ENCODE results near the gene TTLL11. TPM values are rescaled to one million over a fixed set of nuclear protein-coding genes. Genes with fewer than 3 reads are reported as not detected.
"Not testable (repeated sequence)": the region's sequence is repeated elsewhere in the genome, so short reads cannot be mapped to it uniquely, and the experiment has no call there.

TTLL11 gene
- total and polyA plus RNA-seq, 4 donors, result 12.3 to 21.1 (median 19.1) TPM

GRCh38 chr9:121987314-121987713 lies 105.8 kb downstream of the TTLL11 start:
- DNase-seq (ENCODE audit: low read depth in 4 of 6, low spot score in 6 of 6), result no peak
- H3K4me3 ChIP-seq (ENCODE audit: low read depth, low read length), result no peak overlapping the region
- H3K27me3 ChIP-seq (ENCODE audit: control insufficient read depth, insufficient read depth, low read length), result no peaks in the 10 kb centered on the region
- 93% methylated on average over 6 of the region's 7 CpGs for WGBS (ENCODE audit: insufficient coverage)
- H3K27ac ChIP-seq (ENCODE audit: low read depth, low read length), result no peak overlapping the region
- peaks cover 6% of the 10 kb centered on the region for H3K4me1 ChIP-seq (ENCODE audit: control insufficient read depth, insufficient read depth, low read length)
- no peaks in the 10 kb centered on the region for H3K9me3 ChIP-seq (ENCODE audit: control insufficient read depth, insufficient read depth, low read length)
- H3K36me3 ChIP-seq (ENCODE audit: control insufficient read depth, insufficient read depth, low read length), result peaks cover 17% of the 10 kb centered on the region

- H3K27ac ChIP-seq (ENCODE audit: low read depth, low read length), result no peak overlapping the region
- H3K27me3 ChIP-seq (ENCODE audit: control insufficient read depth, insufficient read depth, low read length), result no peaks in the 10 kb centered on the region
- WGBS (ENCODE audit: insufficient coverage), result 85% methylated on average over 10 of the region's 14 CpGs
- H3K4me1 ChIP-seq (ENCODE audit: control insufficient read depth, insufficient read depth, low read length), result peaks cover 6% of the 10 kb centered on the region
- H3K36me3 ChIP-seq (ENCODE audit: control insufficient read depth, insufficient read depth, low read length), result peaks cover 17% of the 10 kb centered on the region
- H3K4me3 ChIP-seq (ENCODE audit: low read depth, low read length), result no peak overlapping the region
- H3K9me3 ChIP-seq (ENCODE audit: control insufficient read depth, insufficient read depth, low read length), result peaks cover 2% of the 10 kb centered on the region
- no peak for DNase-seq (ENCODE audit: low read depth in 4 of 6, low spot score in 6 of 6)
Observed at GRCh38 chr9:121985792-121986494, 107.2 kb downstream of the TTLL11 start.

- peaks cover 6% of the 10 kb centered on the region for H3K4me1 ChIP-seq (ENCODE audit: control insufficient read depth, insufficient read depth, low read length)
- WGBS (ENCODE audit: insufficient coverage), result 68% methylated on average over 3 of the region's 7 CpGs
- peaks cover 2% of the 10 kb centered on the region for H3K9me3 ChIP-seq (ENCODE audit: control insufficient read depth, insufficient read depth, low read length)
- H3K27me3 ChIP-seq (ENCODE audit: control insufficient read depth, insufficient read depth, low read length), result no peaks in the 10 kb centered on the region
- H3K27ac ChIP-seq (ENCODE audit: low read depth, low read length), result no peak overlapping the region
- H3K36me3 ChIP-seq (ENCODE audit: control insufficient read depth, insufficient read depth, low read length), result peaks cover 17% of the 10 kb centered on the region
- DNase-seq (ENCODE audit: low read depth in 4 of 6, low spot score in 6 of 6), result peak in 1 of 6 donors; percentile 34
- no peak overlapping the region for H3K4me3 ChIP-seq (ENCODE audit: low read depth, low read length)
Observed at GRCh38 chr9:121984726-121985402, 108.2 kb downstream of the TTLL11 start.

GRCh38 chr9:121983736-121984135 lies 109.4 kb downstream of the TTLL11 start:
- Histone ChIP-seq H3K27ac (ENCODE audit: low read depth, low read length) (no peak overlapping the region), H3K4me1 (ENCODE audit: control insufficient read depth, insufficient read depth, low read length) (peaks cover 6% of the 10 kb centered on the region), H3K27me3 (ENCODE audit: control insufficient read depth, insufficient read depth, low read length) (no peaks in the 10 kb centered on the region), H3K9me3 (ENCODE audit: control insufficient read depth, insufficient read depth, low read length) (peaks cover 2% of the 10 kb centered on the region), H3K4me3 (ENCODE audit: low read depth, low read length) (no peak overlapping the region), H3K36me3 (ENCODE audit: control insufficient read depth, insufficient read depth, low read length) (peaks cover 17% of the 10 kb centered on the region)
- 78% methylated on average over 2 of the region's 2 CpGs for WGBS (ENCODE audit: insufficient coverage)
- DNase-seq (ENCODE audit: low read depth in 4 of 6, low spot score in 6 of 6), result no peak

GRCh38 chr9:121981118-121981883 lies 111.8 kb downstream of the TTLL11 start:
- H3K27ac ChIP-seq (ENCODE audit: low read depth, low read length), result no peak overlapping the region
- 82% methylated on average over 4 of the region's 5 CpGs for WGBS (ENCODE audit: insufficient coverage)
- H3K36me3 ChIP-seq (ENCODE audit: control insufficient read depth, insufficient read depth, low read length), result peaks cover 6% of the 10 kb centered on the region
- DNase-seq (ENCODE audit: low read depth in 4 of 6, low spot score in 6 of 6), result no peak
- no peaks in the 10 kb centered on the region for H3K27me3 ChIP-seq (ENCODE audit: control insufficient read depth, insufficient read depth, low read length)
- H3K4me3 ChIP-seq (ENCODE audit: low read depth, low read length), result no peak overlapping the region
- no peaks in the 10 kb centered on the region for H3K4me1 ChIP-seq (ENCODE audit: control insufficient read depth, insufficient read depth, low read length)
- H3K9me3 ChIP-seq (ENCODE audit: control insufficient read depth, insufficient read depth, low read length), result peaks cover 2% of the 10 kb centered on the region

- H3K27ac ChIP-seq (ENCODE audit: low read depth, low read length); H3K27me3 ChIP-seq (ENCODE audit: control insufficient read depth, insufficient read depth, low read length); H3K36me3 ChIP-seq (ENCODE audit: control insufficient read depth, insufficient read depth, low read length); DNase-seq (ENCODE audit: low read depth in 4 of 6, low spot score in 6 of 6); H3K4me1 ChIP-seq (ENCODE audit: control insufficient read depth, insufficient read depth, low read length); H3K9me3 ChIP-seq (ENCODE audit: control insufficient read depth, insufficient read depth, low read length); H3K4me3 ChIP-seq (ENCODE audit: low read depth, low read length): not testable (repeated sequence)
- WGBS (ENCODE audit: insufficient coverage), result no CpG with 5 or more reads among the region's 1 CpG
Observed at GRCh38 chr9:121980665-121981064, 112.4 kb downstream of the TTLL11 start.

GRCh38 chr9:121979736-121980135 lies 113.4 kb downstream of the TTLL11 start:
- no peak overlapping the region for H3K27ac ChIP-seq (ENCODE audit: low read depth, low read length)
- no peaks in the 10 kb centered on the region for H3K4me1 ChIP-seq (ENCODE audit: control insufficient read depth, insufficient read depth, low read length)
- no peak overlapping the region for H3K4me3 ChIP-seq (ENCODE audit: low read depth, low read length)
- H3K27me3 ChIP-seq (ENCODE audit: control insufficient read depth, insufficient read depth, low read length), result no peaks in the 10 kb centered on the region
- H3K36me3 ChIP-seq (ENCODE audit: control insufficient read depth, insufficient read depth, low read length), result no peaks in the 10 kb centered on the region
- H3K9me3 ChIP-seq (ENCODE audit: control insufficient read depth, insufficient read depth, low read length), result peaks cover 2% of the 10 kb centered on the region
- DNase-seq (ENCODE audit: low read depth in 4 of 6, low spot score in 6 of 6), result no peak
- WGBS (ENCODE audit: insufficient coverage), result 75% methylated on average over 1 of the region's 1 CpG

GRCh38 chr9:121976751-121977150 lies 116.4 kb downstream of the TTLL11 start:
- Histone ChIP-seq H3K4me3 (ENCODE audit: low read depth, low read length) (no peak overlapping the region), H3K36me3 (ENCODE audit: control insufficient read depth, insufficient read depth, low read length) (no peaks in the 10 kb centered on the region), H3K27ac (ENCODE audit: low read depth, low read length) (no peak overlapping the region), H3K9me3 (ENCODE audit: control insufficient read depth, insufficient read depth, low read length) (peaks cover 2% of the 10 kb centered on the region), H3K4me1 (ENCODE audit: control insufficient read depth, insufficient read depth, low read length) (no peaks in the 10 kb centered on the region), H3K27me3 (ENCODE audit: control insufficient read depth, insufficient read depth, low read length) (no peaks in the 10 kb centered on the region)
- WGBS (ENCODE audit: insufficient coverage), result no CpG with 5 or more reads among the region's 1 CpG
- DNase-seq (ENCODE audit: low read depth in 4 of 6, low spot score in 6 of 6), result no peak

GRCh38 chr9:121975801-121976277 lies 117.3 kb downstream of the TTLL11 start:
- WGBS (ENCODE audit: insufficient coverage), result 76% methylated on average over 5 of the region's 6 CpGs
- Histone ChIP-seq H3K36me3 (ENCODE audit: control insufficient read depth, insufficient read depth, low read length) (no peaks in the 10 kb centered on the region), H3K27ac (ENCODE audit: low read depth, low read length) (no peak overlapping the region), H3K4me1 (ENCODE audit: control insufficient read depth, insufficient read depth, low read length) (no peaks in the 10 kb centered on the region), H3K27me3 (ENCODE audit: control insufficient read depth, insufficient read depth, low read length) (no peaks in the 10 kb centered on the region), H3K9me3 (ENCODE audit: control insufficient read depth, insufficient read depth, low read length) (no peaks in the 10 kb centered on the region), H3K4me3 (ENCODE audit: low read depth, low read length) (no peak overlapping the region)
- no peak for DNase-seq (ENCODE audit: low read depth in 4 of 6, low spot score in 6 of 6)

All from spinal cord (tissue), 10 donors.